T-helper 2 cell treated with Interferon-gamma antibody and Interleukin-4, amounts not matched to agents 5 μg/mL and 100 μg/mL, for 36 hours (primary cell): ENCODE data around the gene CACNA1C.

ENCODE experiments used
- DNase-seq: peaks from one replicate; pipeline ENCODE4 v3.0.0; 2021; ENCODE audit warnings: low spot score
- H3K27ac Mint-ChIP-seq: one replicate; pipeline ENCODE4 v1.8.0; 2021; ENCODE audit warnings: mild to moderate bottlenecking, mixed read lengths
- H3K27me3 Mint-ChIP-seq: one replicate; pipeline ENCODE4 v1.8.0; 2021; ENCODE audit warnings: low read depth, mixed read lengths
- H3K36me3 Mint-ChIP-seq: one replicate; pipeline ENCODE4 v1.8.0; 2021; ENCODE audit warnings: low read depth, mixed read lengths
- H3K4me1 Mint-ChIP-seq: one replicate; pipeline ENCODE4 v1.8.0; 2021; ENCODE audit warnings: low read depth, mixed read lengths
- H3K4me3 Mint-ChIP-seq: one replicate; pipeline ENCODE4 v1.8.0; 2022; ENCODE audit warnings: mild to moderate bottlenecking, moderate library complexity, mixed read lengths
- H3K9me3 Mint-ChIP-seq: one replicate; pipeline ENCODE4 v1.8.0; 2021; ENCODE audit warnings: mixed read lengths

Gene CACNA1C

GRCh38 chr12:2052826-2053678 is at the start of gene CACNA1C:
CACNA1C (plus strand) TSS chr12:2052987; CDS start chr12:2053563, 576 bp downstream.
- H3K27me3 Mint-ChIP-seq: peaks cover 82% of the 10 kb centered on the region
- DNase-seq: peak; percentile 47
- H3K4me1 Mint-ChIP-seq: peaks cover 11% of the 10 kb centered on the region
- H3K27ac Mint-ChIP-seq: no peak within 1 kb of the TSS
- no peaks in the 10 kb centered on the region for H3K36me3 Mint-ChIP-seq
- peak within 1 kb of the TSS; percentile 82 for H3K4me3 Mint-ChIP-seq
- H3K9me3 Mint-ChIP-seq: no peaks in the 10 kb centered on the region

DNA sequence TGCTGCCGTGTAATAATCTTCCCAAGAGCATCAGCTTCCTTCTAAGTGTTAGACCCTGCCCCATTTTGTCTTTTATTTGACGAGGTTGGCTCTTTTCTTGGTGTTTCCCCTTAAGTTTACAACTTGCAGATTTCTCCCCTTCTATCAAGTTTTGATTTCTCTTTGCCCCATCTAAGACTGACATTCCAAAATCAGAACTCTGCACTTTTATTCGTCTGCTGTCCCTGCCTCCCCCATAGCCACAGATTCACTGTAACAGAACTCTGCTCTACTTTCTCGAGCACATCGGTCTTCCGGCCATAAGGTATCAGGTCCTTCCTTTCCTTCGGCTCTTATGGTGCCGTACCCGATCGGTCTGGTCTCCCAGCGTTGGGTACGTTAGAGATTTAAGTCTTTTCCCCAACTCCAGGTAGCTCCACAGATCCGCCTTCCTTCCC is 49.1 kb upstream of the CACNA1C start:
- DNase-seq: no peak
- Mint-ChIP-seq H3K27me3 (peaks cover 6% of the 10 kb centered on the region), H3K9me3 (no peaks in the 10 kb centered on the region), H3K4me3 (peak overlapping the region; percentile 95), H3K4me1 (peaks cover 16% of the 10 kb centered on the region), H3K36me3 (peaks cover 4% of the 10 kb centered on the region), H3K27ac (peak overlapping the region; percentile 92)

GRCh38 chr12:2004113-2004929 is 48.5 kb upstream of the CACNA1C start, which contains the start of gene DCP1B:
DCP1B (minus strand) TSS chr12:2004457; CDS start chr12:2004431, 26 bp downstream.
- peak; percentile 94 for DNase-seq
- Mint-ChIP-seq H3K4me3 (peak within 1 kb of the TSS; percentile 95), H3K27me3 (peaks cover 7% of the 10 kb centered on the region), H3K4me1 (peaks cover 16% of the 10 kb centered on the region), H3K27ac (peak within 1 kb of the TSS; percentile 92), H3K36me3 (peaks cover 4% of the 10 kb centered on the region), H3K9me3 (no peaks in the 10 kb centered on the region)

GRCh38 chr12:2008677-2009076 is 44.1 kb upstream of the CACNA1C start:
- peaks cover 10% of the 10 kb centered on the region for H3K4me1 Mint-ChIP-seq

DNA sequence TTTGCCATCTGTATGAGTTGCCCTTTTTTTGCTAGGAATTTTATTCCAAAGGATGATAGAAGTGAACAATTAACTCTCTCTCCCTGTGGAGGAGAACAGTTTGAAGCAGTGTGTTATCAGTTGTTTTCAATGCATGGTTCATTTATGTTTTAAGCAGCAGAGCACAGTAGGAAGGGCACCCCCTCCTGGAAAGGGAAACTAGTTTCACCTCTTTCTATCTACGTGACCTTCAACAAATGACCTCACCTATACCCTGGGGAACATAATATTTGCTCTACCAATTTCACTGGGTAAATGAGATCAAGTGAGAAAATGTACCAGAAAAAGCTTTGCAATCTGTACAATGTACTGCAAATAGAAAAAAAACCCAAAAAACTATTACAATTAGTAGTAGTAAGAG is 43.2 kb upstream of the CACNA1C start:
- Mint-ChIP-seq H3K4me1 (peaks cover 7% of the 10 kb centered on the region), H3K27me3 (peaks cover 28% of the 10 kb centered on the region), H3K36me3 (peaks cover under 1% of the 10 kb centered on the region), H3K27ac (no peak overlapping the region), H3K9me3 (no peaks in the 10 kb centered on the region), H3K4me3 (no peak overlapping the region)
- no peak for DNase-seq

More at GRCh38 chr12:2008677-2009076, 44.1 kb upstream of the CACNA1C start:
- no peak for DNase-seq
- no peak overlapping the region for H3K4me3 Mint-ChIP-seq
- H3K27ac Mint-ChIP-seq: no peak overlapping the region
- H3K27me3 Mint-ChIP-seq: peaks cover 28% of the 10 kb centered on the region
- H3K9me3 Mint-ChIP-seq: no peaks in the 10 kb centered on the region
- H3K36me3 Mint-ChIP-seq: peaks cover 4% of the 10 kb centered on the region

- Mint-ChIP-seq H3K36me3 (no peaks in the 10 kb centered on the region), H3K4me1 (peaks cover 3% of the 10 kb centered on the region), H3K27ac (no peak overlapping the region), H3K27me3 (peaks cover 28% of the 10 kb centered on the region), H3K9me3 (no peaks in the 10 kb centered on the region), H3K4me3 (no peak overlapping the region)
- no peak for DNase-seq
These were observed 40.9 kb upstream of the CACNA1C start for GRCh38 chr12:2011643-2012607.

DNA sequence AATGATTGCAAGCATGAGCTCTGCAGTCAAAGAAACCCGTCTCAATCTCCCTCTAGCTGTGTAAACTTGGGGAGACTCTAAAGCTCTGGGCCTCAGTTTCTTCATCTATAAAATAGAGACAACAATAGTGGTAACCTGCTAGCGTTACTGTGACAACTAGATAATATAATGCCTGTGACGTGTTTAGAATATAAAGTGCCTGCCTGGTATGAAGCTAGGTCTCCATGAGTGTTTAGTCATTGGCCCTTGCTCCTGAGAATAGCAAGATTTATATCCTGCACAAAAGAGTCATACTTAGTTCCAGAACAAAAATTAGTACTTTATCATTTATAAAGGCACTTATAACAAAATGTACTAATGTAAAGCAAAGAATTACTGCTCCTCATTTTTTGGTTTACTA is 39.7 kb upstream of the CACNA1C start:
- H3K36me3 Mint-ChIP-seq: no peaks in the 10 kb centered on the region
- peaks cover 3% of the 10 kb centered on the region for H3K4me1 Mint-ChIP-seq
- no peak overlapping the region for H3K4me3 Mint-ChIP-seq
- H3K9me3 Mint-ChIP-seq: no peaks in the 10 kb centered on the region
- peaks cover 28% of the 10 kb centered on the region for H3K27me3 Mint-ChIP-seq
- H3K27ac Mint-ChIP-seq: no peak overlapping the region
- no peak for DNase-seq

DNA sequence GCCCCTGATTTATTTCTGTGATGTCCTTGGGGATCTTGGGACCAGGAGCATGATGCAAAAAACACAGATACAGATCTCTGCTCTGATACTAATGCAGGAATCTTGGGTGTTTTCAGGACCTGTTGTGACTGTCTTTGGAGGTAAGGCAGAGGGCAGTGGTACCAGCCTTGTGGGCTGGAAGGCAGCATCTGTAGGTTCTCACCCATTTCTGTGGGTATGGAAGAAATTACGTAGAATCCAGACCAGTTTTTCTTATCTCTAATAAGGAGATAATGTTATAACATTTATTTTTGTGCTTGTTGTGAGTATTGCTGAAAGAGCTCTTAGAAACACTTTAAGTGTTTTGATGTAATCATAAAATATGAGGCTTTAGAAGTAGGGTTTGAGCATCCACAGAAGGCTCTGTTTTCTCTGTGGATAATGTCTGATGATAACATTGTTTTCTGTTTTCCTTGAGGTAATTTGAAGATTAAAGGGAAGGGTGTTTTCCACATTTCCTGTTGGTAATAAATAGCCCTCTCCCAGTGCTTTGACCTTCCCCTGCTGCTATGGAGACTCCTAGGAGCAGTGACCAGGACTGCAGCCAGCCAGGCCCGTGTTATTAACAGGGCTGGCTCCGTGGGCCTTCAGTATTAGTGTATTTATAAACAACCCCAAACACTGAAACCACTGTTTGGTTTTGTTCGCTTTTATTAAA is 39.1 kb upstream of the CACNA1C start:
- H3K4me3 Mint-ChIP-seq: no peak overlapping the region
- peaks cover 31% of the 10 kb centered on the region for H3K27me3 Mint-ChIP-seq
- DNase-seq: no peak
- peaks cover 3% of the 10 kb centered on the region for H3K4me1 Mint-ChIP-seq
- H3K27ac Mint-ChIP-seq: no peak overlapping the region
- no peaks in the 10 kb centered on the region for H3K36me3 Mint-ChIP-seq
- H3K9me3 Mint-ChIP-seq: no peaks in the 10 kb centered on the region

DNA sequence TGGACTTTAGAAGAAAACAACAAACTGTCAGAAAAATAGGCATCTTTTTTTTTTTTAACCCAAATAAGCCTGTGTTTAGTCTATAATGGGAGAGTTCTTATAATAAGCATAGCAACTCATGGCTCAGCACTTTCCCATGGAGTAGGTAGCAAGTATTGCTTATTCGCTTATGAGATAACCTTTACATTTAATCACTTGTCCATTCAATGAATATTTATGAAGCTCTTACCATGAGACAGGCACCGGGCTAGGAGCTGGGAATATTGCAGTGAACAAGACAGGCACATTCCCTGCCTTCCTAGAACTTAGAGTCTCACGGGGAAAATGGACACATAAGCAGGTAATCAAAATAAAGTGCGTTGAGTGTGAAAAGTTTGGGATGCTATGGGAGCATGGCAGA is 38.6 kb upstream of the CACNA1C start:
- no peaks in the 10 kb centered on the region for H3K9me3 Mint-ChIP-seq
- peaks cover 35% of the 10 kb centered on the region for H3K27me3 Mint-ChIP-seq
- H3K27ac Mint-ChIP-seq: no peak overlapping the region
- DNase-seq: no peak
- peaks cover 3% of the 10 kb centered on the region for H3K4me1 Mint-ChIP-seq
- H3K36me3 Mint-ChIP-seq: no peaks in the 10 kb centered on the region
- no peak overlapping the region for H3K4me3 Mint-ChIP-seq

- Mint-ChIP-seq H3K4me1 (no peaks in the 10 kb centered on the region), H3K9me3 (no peaks in the 10 kb centered on the region), H3K27ac (no peak overlapping the region), H3K36me3 (no peaks in the 10 kb centered on the region), H3K27me3 (peaks cover 30% of the 10 kb centered on the region), H3K4me3 (no peak overlapping the region)
- no peak for DNase-seq
These were observed 35.8 kb upstream of the CACNA1C start for GRCh38 chr12:2016862-2017545.

- Mint-ChIP-seq H3K27me3 (peaks cover 25% of the 10 kb centered on the region), H3K4me1 (no peaks in the 10 kb centered on the region), H3K9me3 (no peaks in the 10 kb centered on the region), H3K36me3 (no peaks in the 10 kb centered on the region), H3K4me3 (no peak overlapping the region), H3K27ac (no peak overlapping the region)
- DNase-seq: no peak
These were observed 35.0 kb upstream of the CACNA1C start for GRCh38 chr12:2017546-2018337.

GRCh38 chr12:2018391-2018790 is 34.4 kb upstream of the CACNA1C start:
- Mint-ChIP-seq H3K4me3 (no peak overlapping the region), H3K36me3 (no peaks in the 10 kb centered on the region), H3K27ac (no peak overlapping the region), H3K27me3 (peaks cover 29% of the 10 kb centered on the region), H3K4me1 (no peaks in the 10 kb centered on the region), H3K9me3 (no peaks in the 10 kb centered on the region)
- DNase-seq: no peak
